Measurements from ENCODE around the gene GTF3A.
A peak's percentile ranks its signal among the peaks of the same experiment; 100 is the strongest.

DNA sequence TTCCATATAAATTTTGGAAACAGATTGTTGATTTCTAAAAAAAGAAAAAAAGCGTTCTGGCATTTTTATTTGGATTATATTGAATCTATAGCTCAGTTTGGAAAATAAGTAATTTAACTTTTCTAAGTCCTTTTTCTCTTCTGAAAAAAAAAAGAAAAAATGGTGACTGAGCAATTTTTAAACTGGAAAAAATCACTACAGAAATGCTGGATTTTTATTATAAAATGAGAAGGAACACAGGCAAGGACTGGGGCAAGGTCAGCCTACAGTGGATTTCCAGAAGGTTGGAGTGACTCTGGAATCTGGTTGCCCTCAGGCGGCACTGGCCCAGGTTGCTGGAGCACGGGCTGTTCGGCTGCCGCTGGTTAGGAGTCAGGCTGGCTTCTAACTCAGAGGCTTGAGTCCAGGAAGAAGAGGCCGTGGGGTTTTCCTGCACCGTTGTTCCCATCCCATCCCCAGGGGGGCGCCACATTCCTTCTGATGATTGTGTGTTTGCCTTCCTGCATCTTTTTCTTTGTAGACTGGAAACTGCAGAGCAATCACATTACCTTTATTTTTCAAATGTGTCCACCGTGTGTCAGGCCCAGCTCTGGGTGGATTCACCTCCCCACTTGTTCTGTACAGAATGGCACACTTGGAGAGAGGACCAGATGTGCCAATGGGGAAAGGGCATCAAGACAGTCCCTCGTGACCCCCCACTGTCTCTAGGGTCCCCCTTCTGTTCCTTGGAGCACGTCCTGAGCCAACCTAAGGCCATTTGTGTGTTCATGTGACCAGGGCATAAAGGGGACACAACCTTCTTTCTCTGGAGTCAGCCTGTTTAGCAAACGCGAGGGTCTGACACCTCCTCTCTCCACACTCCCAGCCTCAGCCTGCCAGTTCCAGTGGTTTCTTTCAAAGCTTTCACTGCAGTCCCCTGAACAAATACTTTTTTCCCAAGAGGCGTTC, 44.5 kb upstream of the GTF3A start:
- TF ChIP-seq, protein P1, sequence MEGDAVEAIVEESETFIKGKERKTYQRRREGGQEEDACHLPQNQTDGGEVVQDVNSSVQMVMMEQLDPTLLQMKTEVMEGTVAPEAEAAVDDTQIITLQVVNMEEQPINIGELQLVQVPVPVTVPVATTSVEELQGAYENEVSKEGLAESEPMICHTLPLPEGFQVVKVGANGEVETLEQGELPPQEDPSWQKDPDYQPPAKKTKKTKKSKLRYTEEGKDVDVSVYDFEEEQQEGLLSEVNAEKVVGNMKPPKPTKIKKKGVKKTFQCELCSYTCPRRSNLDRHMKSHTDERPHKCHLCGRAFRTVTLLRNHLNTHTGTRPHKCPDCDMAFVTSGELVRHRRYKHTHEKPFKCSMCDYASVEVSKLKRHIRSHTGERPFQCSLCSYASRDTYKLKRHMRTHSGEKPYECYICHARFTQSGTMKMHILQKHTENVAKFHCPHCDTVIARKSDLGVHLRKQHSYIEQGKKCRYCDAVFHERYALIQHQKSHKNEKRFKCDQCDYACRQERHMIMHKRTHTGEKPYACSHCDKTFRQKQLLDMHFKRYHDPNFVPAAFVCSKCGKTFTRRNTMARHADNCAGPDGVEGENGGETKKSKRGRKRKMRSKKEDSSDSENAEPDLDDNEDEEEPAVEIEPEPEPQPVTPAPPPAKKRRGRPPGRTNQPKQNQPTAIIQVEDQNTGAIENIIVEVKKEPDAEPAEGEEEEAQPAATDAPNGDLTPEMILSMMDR (IDR thresholded peaks at IDR 0.05 in 4 of 5, conservative IDR thresholded peaks at IDR 0.05 in 1 of 5), result peak; percentile 25 to 49 (median 45)
- no peak for TF ChIP-seq POLR2A (IDR thresholded peaks at IDR 0.05)
